Adrenal gland (tissue), 5 donors: Measurements from ENCODE around the gene CST7.

ENCODE experiments used
- CTCF ChIP-seq, 6 experiments: fragments of 450-650 bp in 4 of 6; fragments of 200-600 bp in 2 of 6; sonication (generic) in 1 of 6; IDR thresholded peaks; 1 replicate in 5 of 6; 2 replicates in 1 of 6; pipeline versions ENCODE4 v1.5.1 to v1.8.0; 2016 to 2021; ENCODE audit warnings: antibody characterized with exemption in 6 of 6, mild to moderate bottlenecking in 2 of 6, moderate library complexity in 1 of 6
- POLR2A ChIP-seq, 2 donors: fragments of 450-650 bp; IDR thresholded peaks; one replicate each; pipeline ENCODE4 v1.6.1; 2017; ENCODE audit warnings: antibody characterized with exemption in 2 of 2, mild to moderate bottlenecking in 2 of 2, moderate library complexity in 1 of 2
- donor health status: DM: no; HTN: no; CAD: no.

GRCh38 chr20:24912397-24913075, 36.5 kb upstream of the CST7 start:
- TF ChIP-seq CTCF (IDR thresholded peaks at IDR 0.05) = no peak
- TF ChIP-seq POLR2A (IDR thresholded peaks at IDR 0.05) = no peak
